GM21423 (cell line): ENCODE data around the gene GOLGA6C.
"Not testable (repeated sequence)": the region's sequence is repeated elsewhere in the genome, so short reads cannot be mapped to it uniquely, and the experiment has no call there.

Experiments used
- ATAC-seq: cut with Tn5 transposase; IDR thresholded peaks from one replicate; pipeline ENCODE4 v1.9.1; 2021; ENCODE audit warnings: mild to moderate bottlenecking, moderate library complexity; ENCODE audit not compliant: unreplicated experiment

Gene GOLGA6C

GRCh38 chr15:75227663-75228280, 30.4 kb upstream of the GOLGA6C start:
- ATAC-seq, result no peak

- no peak for ATAC-seq
Observed at GRCh38 chr15:75228787-75229186, 29.3 kb upstream of the GOLGA6C start.

GRCh38 chr15:75229191-75230015, 28.7 kb upstream of the GOLGA6C start:
- no peak for ATAC-seq

DNA sequence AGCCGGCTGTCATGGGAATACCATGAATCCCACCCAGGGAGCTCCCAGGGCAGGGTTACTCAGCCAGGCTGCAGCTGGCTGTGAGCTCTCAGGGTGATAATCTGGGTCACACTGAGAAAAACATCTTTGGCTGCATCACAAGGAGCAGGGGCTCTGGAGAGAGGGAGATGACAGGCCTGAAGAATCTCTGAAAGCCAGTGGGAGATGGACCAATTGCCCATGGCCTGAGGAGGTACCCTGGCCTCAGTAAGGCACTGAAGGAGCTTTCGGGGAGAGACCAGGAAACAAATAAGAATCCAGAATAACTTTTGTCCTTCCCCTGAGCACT, 28.2 kb upstream of the GOLGA6C start:
- ATAC-seq, result no peak

DNA sequence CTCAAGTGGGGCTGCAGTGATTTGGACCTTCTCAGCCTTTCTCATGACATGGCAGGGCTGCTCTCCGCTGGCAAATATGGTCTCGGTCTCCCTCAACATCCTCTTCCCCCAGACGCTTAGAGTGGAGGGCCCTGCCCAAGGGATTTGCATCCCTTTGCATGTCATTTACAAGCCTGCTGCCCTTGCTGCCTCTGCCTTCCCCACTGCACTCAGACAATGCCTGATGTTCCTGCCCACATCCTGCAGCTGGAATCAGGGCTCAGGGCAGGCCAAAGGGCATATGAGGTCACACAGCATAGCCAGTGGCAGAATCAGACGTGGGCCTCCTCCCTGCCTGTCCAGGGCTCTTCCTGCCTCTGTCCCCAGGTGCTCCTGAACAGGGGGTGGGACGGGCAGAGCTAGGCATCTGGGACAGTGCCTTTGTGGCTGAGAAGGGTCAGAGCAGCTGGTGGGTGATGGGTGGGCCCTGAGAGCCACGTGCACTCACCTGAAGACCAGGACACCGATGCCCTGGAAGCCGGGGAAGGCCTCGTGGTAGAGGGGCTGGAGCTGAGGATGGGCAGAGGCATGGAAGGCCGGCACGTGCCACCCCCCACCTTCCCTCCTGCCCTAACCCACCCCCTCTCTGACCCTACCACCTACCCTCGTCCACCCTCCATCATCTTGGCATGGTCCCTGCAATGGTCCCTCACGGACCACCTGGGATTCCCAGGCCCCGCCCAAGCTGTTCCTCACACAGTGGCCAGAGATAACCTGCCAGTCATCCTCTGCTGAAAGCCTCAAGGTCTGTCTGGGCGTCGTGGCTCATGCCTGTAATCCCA, 27.4 kb upstream of the GOLGA6C start:
- no peak for ATAC-seq

DNA sequence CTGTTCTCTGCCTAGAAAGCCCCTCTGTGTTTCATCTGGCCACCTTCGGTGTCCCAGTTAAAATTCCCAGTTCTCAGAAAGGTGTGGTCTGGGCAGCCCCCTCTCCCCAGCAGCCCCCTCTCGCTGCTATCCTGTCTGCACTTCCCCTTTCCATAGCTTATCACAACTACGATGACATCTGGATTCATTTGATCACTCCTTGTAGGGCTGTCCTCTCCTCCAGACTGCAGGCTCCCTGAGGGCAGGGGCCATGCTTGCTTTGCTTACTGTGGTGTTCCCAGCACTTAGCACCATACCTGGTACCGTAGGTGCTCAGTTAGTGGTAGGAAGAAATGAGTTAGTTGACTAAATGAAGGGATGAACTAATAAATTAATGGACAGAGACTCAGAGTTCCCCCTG, 26.3 kb upstream of the GOLGA6C start:
- ATAC-seq, result no peak

DNA sequence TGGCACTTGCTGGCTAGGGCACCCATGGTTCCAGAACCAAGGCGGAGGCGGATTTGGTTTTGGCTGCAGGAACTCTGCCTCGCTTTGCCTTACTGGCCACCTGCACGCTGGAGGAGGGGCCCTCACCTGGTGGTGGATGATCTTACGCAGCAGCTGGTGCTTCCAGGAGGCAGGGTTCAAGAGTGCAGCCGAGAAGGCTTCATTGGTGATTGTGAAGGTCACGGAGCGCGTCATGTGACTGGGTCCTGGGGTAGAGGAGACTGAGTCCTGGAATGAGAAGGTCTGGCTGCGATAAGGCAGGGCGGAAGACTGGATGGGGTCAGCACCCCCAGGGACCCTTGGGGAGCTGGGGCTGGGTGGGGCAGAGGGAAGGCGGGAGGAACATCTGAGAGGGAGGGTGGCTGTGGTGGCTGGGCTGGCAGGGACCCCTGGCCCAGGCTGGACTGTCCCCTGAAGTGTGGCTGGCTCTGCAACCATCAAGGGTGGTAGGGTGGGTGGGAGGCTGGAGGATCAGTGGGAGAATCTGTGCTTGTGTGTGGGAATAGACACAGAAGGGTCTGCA, 25.8 kb upstream of the GOLGA6C start:
- no peak for ATAC-seq

- ATAC-seq, result no peak
Observed at GRCh38 chr15:75232826-75233503, 25.2 kb upstream of the GOLGA6C start.

DNA sequence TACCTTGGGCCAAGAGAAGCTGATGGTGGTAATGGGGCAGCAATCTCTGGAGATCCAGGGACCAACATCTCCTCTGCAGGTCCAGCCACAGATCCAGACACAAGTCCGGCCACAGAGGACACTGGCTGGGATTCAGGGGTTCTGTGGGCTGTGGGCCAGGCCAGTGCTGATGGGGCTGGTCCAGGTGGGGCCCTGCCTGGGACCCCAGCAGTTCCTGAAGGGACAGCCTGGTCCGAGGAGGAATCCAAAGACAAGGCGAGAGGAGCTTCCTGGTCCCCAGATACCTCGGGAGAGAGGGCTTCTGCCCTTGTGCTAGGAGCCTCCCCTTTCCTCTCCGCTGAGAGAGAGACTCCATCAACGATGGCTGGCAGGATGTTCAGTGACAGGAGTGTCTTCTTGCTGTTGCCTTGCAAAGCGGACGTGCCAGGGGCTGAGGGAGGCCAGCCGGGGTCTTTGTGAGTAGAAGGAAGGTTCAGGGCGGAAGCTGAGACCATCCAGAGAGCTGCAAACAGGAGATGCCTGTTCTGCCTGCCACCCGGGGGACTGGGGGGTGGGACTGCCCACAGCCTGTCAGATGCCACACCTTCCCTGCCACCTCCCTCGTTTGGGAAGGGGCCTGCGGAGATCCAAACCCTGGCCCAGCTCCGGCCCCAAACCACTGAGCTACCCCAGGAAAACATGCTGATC, 24.5 kb upstream of the GOLGA6C start:
- ATAC-seq, result no peak

- no peak for ATAC-seq
Observed at GRCh38 chr15:75234191-75234810, 23.8 kb upstream of the GOLGA6C start.

DNA sequence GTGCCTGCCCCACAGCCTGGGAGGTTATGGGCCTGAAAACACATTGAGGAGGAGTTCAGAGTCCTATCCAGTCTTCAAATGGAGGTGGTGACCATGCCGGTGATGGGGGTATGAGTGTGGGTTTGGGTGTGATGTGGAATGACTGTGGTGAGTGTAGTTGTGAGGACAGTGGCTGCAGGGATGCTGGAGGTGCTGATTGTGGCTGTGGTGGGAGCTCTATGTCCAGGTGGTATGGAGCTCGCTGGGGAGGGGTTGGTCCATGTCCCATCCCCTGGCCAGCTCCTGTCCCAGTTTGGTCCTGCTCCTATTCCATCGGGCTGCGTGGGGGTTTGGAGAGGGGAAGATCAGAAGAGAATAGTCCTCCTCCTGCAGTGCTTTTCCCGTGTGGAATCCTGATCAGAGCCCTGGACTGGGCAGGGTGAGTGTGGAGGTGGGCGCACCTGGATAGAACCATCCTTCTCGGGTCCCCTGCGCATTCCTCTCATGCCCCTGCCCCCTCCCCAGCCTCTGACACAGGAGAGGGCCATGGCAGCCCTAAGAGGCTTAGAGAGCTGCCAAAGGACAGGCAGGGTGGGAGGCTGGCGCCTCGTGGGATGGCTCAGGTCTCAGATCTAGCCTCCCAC, 23.0 kb upstream of the GOLGA6C start:
- no peak for ATAC-seq

DNA sequence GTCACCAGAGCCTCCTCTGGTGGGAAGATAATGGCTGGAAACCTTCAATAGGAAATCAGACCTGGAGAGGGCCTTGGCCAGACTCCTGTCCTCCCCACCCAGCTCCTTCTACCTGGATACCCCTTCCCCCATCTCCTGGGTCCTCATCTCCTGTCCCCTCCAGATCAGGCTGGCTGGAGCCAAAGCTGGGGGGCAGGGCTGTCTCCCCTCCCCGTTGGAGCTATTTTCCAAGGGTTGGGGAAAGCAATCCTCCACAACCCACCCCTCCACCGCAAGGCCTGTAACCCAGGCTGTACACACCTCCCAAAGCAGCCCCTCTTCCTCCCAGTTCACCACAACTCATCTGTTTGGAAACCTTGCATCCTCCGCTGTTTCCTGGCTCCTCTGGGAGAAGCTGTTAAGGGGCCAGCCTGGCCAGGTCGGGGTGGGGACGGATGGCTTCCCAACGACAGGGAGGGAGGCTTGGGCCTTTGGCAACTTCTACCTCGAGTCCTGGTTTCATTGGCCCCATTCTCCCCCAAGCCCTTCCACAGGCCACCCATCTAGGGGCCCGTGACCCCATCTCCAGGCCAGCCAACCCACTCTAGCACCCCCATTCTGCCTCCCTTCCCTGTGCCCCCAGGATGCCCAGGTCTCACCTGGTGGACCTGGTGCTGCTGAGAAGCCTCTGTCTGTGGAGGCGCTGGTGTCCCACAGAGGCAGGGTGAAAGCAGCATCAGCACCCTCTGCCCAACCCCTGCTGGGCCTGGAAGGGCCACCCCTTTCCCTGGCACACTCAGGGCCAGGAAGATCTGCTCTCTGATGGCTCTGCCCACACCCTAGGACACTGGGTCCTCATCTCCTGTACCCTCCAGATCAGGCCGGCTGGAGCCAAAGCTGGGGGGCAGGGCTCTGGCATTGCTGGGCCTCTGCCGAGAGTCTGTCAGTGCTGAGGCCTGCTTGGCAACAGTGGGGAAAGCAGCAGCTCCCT, 22.1 kb upstream of the GOLGA6C start:
- no peak for ATAC-seq

- ATAC-seq, result no peak
Observed at GRCh38 chr15:75237316-75237982, 20.7 kb upstream of the GOLGA6C start.

DNA sequence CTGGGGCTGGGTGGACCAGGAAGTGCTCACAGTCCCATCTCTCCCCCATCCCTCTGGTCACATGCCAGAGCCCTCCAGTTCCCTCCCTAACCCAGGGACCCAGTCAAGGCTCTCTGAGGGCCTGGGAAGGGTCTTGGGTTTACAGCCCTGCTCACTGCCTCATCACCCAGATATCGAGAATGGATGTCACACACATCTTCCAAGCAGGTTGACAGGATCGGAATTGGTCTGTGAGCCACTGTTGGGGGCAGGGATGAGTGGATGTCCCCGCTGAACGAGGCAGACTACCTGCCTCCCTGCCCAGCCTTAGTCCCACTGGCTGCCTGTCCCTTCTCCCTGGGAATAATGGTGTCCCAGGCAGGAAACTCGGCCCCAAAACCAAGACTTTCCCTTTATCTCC, 20.0 kb upstream of the GOLGA6C start:
- ATAC-seq, result no peak

- ATAC-seq, result not testable (repeated sequence)
Observed at GRCh38 chr15:75245741-75246140, 12.4 kb upstream of the GOLGA6C start.

DNA sequence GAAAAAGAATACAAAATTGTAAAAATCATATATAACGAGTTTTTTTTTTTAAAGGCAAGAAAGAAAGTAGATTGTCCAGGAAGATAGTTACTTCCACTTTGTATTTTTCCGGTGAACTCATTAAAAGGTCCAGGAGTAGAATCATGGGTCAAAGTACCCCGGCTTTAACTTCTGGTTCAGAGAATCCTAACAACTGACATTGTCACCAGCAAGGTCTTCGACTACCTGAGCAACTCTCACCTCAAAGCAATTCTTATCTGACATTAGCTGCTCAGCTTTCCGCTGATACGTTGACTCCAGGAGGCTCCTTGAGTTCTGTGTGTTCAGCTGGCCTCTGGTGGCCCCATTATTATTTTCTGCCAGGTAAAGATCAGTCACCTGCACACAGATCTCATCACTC, 9.1 kb upstream of the GOLGA6C start:
- ATAC-seq, result not testable (repeated sequence)

DNA sequence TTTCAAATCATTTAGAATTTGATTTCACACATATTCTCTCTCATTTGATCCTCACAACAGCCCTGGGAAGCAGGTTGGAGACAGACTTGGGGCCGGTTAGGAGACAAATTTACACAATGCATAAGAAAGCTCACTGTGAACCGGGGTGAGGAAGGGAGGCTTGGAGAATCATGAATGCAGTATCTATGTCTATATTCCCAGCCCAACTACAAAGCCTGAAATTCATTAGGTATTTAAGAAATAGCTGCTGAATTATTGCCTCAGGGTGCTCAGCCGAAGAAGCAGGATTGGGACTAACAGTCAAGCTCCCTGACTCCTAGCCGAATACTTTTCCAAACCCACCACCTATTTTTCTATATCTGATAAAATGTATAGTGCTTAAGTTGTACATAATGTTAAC, 8.4 kb upstream of the GOLGA6C start:
- ATAC-seq, result no peak

DNA sequence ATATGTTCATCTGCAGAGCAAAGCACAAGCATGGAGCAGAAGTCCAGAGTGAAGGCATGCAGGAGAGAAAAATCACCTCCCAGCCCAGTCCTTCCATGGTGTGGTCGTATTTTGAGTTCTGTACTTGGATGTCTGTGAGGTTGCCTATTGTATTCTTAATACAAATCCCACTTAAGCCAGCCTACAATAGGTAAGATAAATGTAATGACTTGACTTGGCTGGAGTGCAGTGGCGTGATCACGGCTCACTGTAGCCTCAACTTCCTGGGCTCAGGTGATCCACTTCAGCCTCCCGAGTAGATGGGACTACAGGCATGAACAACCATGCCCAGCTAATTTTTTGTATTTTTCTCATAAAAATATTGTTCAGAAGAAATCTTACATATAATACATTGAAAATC, 6.8 kb upstream of the GOLGA6C start:
- not testable (repeated sequence) for ATAC-seq
